ENCODE measurements around the gene NAALADL1. TPM values are rescaled to one million over a fixed set of nuclear protein-coding genes. Genes with fewer than 3 reads are reported as not detected.

Gene NAALADL1
- total RNA-seq, 1 experiment from 2014 or later: not detected

DNA sequence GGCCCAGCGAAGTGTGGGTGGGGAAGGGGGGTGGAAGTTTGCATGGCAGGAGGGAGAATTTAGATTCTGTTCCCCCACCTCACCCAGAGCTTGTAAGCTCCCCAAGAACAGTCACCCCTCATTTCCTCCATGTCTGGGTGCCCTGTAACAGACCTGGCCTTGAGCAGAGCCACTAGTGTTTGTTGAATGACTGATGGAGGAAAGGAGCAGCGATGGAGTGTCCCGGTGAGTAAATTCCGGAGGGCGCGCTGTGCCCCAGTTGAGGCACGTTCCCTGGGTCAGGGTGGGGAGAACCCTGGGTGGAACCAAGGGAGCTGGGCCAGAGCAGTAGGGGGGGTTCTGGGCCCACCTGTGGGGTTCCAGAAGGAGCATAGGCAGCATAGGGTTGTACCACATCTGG is 827 bp downstream of the NAALADL1 start:
- CTCF ChIA-PET: no interaction called here
- no peaks in the 10 kb centered on the region for H3K4me1 Mint-ChIP-seq (ENCODE audit: low read depth, unreplicated experiment)
- H3K27me3 Mint-ChIP-seq (ENCODE audit: unreplicated experiment): peaks cover 28% of the 10 kb centered on the region
- no TSS peak for BruUV-seq (replicated peaks)
- DNase-seq: no peak
- H3K9me3 Mint-ChIP-seq (ENCODE audit: low read depth, unreplicated experiment): no peaks in the 10 kb centered on the region
- peaks cover 10% of the 10 kb centered on the region for H3K36me3 Mint-ChIP-seq (ENCODE audit: insufficient read depth, unreplicated experiment)
- intact Hi-C loops (cut with micrococcal nuclease; ENCODE audit: unreplicated experiment): no loop called here
- no peak overlapping the region for H3K4me3 Mint-ChIP-seq (ENCODE audit: low read depth, unreplicated experiment)
- TF ChIP-seq, protein P1, sequence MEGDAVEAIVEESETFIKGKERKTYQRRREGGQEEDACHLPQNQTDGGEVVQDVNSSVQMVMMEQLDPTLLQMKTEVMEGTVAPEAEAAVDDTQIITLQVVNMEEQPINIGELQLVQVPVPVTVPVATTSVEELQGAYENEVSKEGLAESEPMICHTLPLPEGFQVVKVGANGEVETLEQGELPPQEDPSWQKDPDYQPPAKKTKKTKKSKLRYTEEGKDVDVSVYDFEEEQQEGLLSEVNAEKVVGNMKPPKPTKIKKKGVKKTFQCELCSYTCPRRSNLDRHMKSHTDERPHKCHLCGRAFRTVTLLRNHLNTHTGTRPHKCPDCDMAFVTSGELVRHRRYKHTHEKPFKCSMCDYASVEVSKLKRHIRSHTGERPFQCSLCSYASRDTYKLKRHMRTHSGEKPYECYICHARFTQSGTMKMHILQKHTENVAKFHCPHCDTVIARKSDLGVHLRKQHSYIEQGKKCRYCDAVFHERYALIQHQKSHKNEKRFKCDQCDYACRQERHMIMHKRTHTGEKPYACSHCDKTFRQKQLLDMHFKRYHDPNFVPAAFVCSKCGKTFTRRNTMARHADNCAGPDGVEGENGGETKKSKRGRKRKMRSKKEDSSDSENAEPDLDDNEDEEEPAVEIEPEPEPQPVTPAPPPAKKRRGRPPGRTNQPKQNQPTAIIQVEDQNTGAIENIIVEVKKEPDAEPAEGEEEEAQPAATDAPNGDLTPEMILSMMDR (IDR thresholded peaks at IDR 0.05; ENCODE audit: unreplicated experiment): no peak
- no peak overlapping the region for H3K27ac Mint-ChIP-seq (ENCODE audit: unreplicated experiment)

DNA sequence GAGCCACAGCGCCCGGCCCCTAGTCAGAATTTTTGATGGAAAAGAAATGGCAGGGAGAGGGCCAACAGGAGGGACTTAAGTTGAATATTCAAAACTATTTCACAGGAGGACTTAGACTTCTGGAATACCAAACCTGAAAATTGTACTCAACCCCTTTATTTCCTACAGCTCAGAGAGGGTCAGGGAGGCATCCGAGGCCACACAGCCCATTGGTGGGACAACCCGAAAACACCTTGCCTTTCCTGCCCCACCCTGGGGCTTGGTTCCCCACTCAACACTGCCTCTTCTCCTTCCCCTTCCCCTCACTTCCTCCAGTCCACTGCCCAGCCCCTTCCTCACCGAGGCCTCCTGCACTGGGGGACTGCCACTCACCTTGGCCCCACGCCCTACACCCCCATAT is 1.4 kb downstream of the NAALADL1 start:
- CTCF ChIA-PET: no interaction called here
- Mint-ChIP-seq H3K9me3 (ENCODE audit: low read depth, unreplicated experiment) (no peaks in the 10 kb centered on the region), H3K4me1 (ENCODE audit: low read depth, unreplicated experiment) (no peaks in the 10 kb centered on the region), H3K27ac (ENCODE audit: unreplicated experiment) (no peak overlapping the region), H3K27me3 (ENCODE audit: unreplicated experiment) (peaks cover 28% of the 10 kb centered on the region), H3K36me3 (ENCODE audit: insufficient read depth, unreplicated experiment) (peaks cover 10% of the 10 kb centered on the region), H3K4me3 (ENCODE audit: low read depth, unreplicated experiment) (no peak overlapping the region)
- DNase-seq: no peak
- no TSS peak for BruUV-seq (replicated peaks)
- TF ChIP-seq, protein P1 (IDR thresholded peaks at IDR 0.05; ENCODE audit: unreplicated experiment): no peak
- intact Hi-C loops (cut with micrococcal nuclease; ENCODE audit: unreplicated experiment): no loop called here

DNA sequence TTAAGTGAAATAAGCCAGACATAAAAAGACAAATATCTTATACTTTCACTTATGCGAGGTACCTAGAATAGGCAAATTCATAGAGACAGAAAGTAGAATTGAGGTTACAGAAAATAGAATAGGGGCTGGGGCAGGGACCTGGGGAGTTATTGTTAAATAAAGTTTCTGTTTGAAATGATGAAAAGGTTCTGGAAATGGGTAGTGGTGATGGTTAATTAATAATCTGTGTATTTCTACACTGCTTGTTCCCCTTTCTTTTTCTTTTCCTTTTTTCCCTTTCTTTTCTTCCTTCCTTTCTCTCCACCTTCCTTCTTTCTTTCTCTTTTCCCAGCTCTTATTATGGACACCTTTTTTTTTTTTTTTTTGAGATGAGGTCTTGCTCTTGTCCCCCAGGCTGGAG is 2.8 kb downstream of the NAALADL1 start:
- Mint-ChIP-seq H3K4me3 (ENCODE audit: low read depth, unreplicated experiment) (no peak overlapping the region), H3K27me3 (ENCODE audit: unreplicated experiment) (peaks cover 29% of the 10 kb centered on the region), H3K9me3 (ENCODE audit: low read depth, unreplicated experiment) (no peaks in the 10 kb centered on the region), H3K27ac (ENCODE audit: unreplicated experiment) (no peak overlapping the region), H3K36me3 (ENCODE audit: insufficient read depth, unreplicated experiment) (peaks cover 6% of the 10 kb centered on the region), H3K4me1 (ENCODE audit: low read depth, unreplicated experiment) (no peaks in the 10 kb centered on the region)
- DNase-seq: no peak
- intact Hi-C loops (cut with micrococcal nuclease; ENCODE audit: unreplicated experiment): no loop called here
- CTCF ChIA-PET: no interaction called here
- BruUV-seq (replicated peaks): no TSS peak
- TF ChIP-seq, protein P1 (IDR thresholded peaks at IDR 0.05; ENCODE audit: unreplicated experiment): no peak

DNA sequence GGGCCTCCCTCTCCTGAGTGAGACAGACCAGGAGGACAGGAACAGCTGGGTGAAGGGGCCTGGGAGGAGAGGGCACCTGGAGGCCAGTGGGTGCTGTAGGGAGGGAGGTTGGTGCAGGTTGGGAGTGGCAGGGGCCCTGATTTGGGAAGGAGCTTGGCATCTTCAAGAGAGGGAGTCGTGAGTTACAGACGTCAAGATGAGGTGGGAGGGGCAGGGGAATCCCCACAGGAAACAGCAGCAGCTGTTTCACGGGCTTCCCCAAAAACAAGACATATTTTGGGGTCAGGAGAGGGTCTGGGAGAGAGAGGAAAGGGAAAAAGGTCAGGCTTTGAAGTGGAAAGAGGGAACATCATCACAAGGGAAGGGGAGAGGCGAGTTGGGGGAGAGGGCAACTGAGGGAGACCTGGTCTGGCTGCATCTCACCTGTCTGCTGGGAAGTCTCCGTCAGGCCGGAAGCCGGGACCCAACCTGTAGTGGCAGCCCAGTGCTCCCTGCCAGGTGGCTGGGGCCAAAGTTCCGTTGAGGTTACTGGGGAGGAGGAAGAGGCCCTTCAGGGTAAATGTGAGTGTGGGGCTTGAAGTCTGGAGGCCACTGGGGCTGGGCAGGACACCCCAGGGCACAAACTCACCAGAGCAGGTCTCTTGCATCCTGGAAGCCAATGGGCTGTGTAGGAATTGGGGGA is 4.4 kb downstream of the NAALADL1 start:
- no peak for DNase-seq
- H3K27me3 Mint-ChIP-seq (ENCODE audit: unreplicated experiment): peaks cover 29% of the 10 kb centered on the region
- no TSS peak for BruUV-seq (replicated peaks)
- H3K4me1 Mint-ChIP-seq (ENCODE audit: low read depth, unreplicated experiment): no peaks in the 10 kb centered on the region
- H3K36me3 Mint-ChIP-seq (ENCODE audit: insufficient read depth, unreplicated experiment): peaks cover 6% of the 10 kb centered on the region
- no peak overlapping the region for H3K27ac Mint-ChIP-seq (ENCODE audit: unreplicated experiment)
- TF ChIP-seq, protein P1 (IDR thresholded peaks at IDR 0.05; ENCODE audit: unreplicated experiment): no peak
- intact Hi-C loops (cut with micrococcal nuclease; ENCODE audit: unreplicated experiment): no loop called here
- H3K9me3 Mint-ChIP-seq (ENCODE audit: low read depth, unreplicated experiment): no peaks in the 10 kb centered on the region
- no peak overlapping the region for H3K4me3 Mint-ChIP-seq (ENCODE audit: low read depth, unreplicated experiment)
- CTCF ChIA-PET: no interaction called here

Data from Calu3 (cell line).